ENCODE measurements around the gene PIGR.

The PIGR gene

DNA sequence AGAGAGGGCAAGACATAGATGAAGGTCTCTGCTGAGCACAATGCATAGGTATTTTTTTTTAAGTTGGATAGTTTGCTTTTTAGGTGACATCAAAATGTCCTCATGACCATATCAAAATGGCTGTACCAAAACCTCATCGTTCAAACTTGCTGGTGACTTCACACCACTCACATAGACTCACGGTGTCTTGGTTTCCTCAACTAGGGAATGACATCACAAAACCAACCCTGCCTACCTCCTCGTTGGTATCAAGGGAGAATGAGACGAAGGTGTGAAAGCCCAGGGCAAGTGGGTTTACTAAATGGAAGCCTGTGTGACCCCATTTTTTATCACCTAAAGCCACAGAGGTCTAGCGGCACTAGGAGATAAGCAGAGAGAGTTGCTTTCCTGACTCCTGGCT, 1.6 kb downstream of the PIGR start:
- no peak for DNase-seq (ENCODE audit: low spot score)
- TF ChIP-seq, protein P1, sequence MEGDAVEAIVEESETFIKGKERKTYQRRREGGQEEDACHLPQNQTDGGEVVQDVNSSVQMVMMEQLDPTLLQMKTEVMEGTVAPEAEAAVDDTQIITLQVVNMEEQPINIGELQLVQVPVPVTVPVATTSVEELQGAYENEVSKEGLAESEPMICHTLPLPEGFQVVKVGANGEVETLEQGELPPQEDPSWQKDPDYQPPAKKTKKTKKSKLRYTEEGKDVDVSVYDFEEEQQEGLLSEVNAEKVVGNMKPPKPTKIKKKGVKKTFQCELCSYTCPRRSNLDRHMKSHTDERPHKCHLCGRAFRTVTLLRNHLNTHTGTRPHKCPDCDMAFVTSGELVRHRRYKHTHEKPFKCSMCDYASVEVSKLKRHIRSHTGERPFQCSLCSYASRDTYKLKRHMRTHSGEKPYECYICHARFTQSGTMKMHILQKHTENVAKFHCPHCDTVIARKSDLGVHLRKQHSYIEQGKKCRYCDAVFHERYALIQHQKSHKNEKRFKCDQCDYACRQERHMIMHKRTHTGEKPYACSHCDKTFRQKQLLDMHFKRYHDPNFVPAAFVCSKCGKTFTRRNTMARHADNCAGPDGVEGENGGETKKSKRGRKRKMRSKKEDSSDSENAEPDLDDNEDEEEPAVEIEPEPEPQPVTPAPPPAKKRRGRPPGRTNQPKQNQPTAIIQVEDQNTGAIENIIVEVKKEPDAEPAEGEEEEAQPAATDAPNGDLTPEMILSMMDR (IDR thresholded peaks at IDR 0.05; ENCODE audit: extremely low read depth, missing control alignments) = no peak

DNA sequence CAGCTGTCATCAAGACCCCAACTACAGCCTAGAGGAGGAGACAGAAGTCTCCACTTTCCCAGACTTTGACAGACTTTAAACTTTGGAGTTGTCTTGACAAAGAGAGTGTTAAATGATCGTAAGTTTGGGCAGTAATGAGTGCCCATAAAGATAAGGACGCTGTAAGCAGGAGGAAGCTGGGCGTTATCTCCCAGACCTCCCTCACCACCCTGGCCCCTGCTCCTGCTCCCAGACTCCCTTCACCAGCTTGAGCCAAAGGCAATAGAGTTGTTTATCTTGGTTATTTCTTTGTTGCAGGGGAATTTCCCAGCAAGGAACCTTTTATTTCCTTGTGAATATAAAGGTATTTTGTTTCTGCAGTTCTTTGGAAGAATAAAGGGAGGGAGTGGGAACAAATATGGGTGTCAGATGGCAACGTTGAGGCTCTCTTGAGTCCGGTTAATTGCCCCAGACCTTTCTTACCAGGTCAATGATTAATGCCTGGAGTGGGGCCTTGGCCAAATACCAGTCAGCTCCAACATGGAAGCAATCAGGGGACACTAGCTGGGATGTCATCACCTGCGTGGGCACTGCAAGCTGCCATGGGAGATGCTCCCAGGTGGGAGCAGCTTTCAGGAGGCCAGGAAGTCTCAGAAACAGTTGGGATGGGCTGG, 4.4 kb downstream of the PIGR start:
- no peak for DNase-seq (ENCODE audit: low spot score)
- TF ChIP-seq, protein P1 (IDR thresholded peaks at IDR 0.05; ENCODE audit: extremely low read depth, missing control alignments) = no peak

DNA sequence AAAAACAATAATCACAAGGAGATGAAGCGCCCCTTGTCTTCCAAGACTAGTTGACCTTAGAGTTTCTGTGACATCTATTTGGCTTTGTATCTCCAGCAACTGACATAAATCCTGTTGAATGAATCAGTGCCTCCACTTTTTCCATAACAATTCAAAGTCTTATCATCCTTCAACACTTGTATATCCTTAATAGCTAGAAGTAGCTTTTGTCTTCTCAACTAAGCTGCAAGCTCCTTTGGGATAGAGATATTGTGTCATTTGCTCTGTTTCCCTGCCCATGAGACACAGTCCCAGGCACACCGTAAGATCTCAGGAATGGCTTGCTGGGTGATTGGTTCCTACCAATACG, 5.7 kb downstream of the PIGR start:
- TF ChIP-seq, protein P1 (IDR thresholded peaks at IDR 0.05; ENCODE audit: extremely low read depth, missing control alignments) = no peak
- DNase-seq (ENCODE audit: low spot score) = no peak

DNA sequence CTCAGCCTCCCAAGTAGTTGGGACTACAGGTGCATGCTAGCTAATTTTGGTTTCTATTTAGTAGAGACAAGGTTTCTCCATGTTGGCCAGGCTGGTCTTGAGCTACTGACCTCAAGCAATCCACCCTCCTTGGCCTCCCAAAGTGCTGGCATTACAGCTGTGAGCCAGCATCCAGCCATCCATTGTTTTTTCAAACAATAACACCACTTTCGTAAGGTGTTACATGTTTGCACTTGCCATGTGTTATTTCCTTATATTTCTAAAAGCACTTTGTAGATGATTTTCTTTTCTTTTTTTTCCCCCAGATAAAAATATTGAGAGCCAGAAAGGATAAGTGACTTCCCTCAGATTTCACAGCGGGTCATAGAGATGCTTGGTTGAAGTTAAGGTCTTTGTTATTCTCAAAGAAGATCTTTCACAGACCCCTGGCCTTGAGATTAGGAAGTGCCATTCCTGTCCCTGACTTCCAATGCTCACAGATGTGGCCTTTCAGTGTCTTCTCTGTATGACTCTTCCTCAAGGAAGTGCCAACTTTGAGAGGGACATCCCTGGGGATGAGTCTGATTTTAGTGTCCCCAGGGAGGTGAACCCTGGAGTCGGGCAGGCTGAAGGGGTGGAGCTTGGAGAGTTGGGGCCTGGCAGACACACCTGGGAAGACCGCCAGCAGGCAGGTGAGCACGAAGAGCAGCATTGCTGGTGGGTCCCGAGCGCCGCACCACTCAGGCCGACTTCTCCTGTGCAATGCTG, 6.3 kb downstream of the PIGR start:
- TF ChIP-seq, protein P1 (IDR thresholded peaks at IDR 0.05; ENCODE audit: extremely low read depth, missing control alignments) = no peak
- DNase-seq (ENCODE audit: low spot score) = no peak

DNA sequence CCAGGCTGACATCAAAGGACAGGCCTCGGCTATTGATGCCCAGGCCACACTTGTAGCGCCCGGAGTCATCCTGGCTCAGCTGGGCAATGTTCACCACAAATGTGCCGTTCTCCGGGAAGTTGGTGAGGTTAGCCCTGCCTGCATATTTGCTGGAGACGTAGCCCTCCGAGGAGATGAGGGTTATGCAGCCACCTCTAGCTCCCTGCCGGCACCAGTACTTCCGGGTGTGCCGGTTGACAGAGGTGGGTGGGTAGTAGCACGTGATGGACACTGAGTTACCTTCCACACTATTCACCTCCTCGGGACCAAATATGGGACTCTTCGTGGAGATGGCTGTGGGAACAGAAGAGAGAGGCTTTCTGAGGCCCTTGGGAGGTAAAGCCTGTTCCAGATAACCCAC, 7.1 kb downstream of the PIGR start:
- no peak for DNase-seq (ENCODE audit: low spot score)
- TF ChIP-seq, protein P1 (IDR thresholded peaks at IDR 0.05; ENCODE audit: extremely low read depth, missing control alignments) = no peak

DNA sequence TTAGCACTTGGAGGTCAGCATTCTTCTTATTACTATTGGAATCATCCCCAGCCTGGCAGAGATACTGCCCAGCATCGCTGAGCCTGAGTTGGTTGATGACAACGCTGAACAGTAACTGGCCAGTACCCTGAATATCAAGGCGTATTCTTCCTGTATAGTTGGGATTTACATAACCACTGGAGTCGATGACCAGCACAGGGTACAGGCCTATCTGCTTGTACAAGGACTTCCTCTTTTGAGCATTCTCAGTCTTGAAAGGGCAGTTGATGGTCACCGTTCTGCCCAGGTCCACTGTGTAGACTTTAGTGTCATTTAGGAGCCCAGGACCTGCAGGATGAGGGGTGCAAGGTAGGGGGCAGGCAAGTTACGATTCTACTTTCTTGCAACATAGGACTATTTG, 8.8 kb downstream of the PIGR start:
- DNase-seq (ENCODE audit: low spot score) = no peak
- TF ChIP-seq, protein P1 (IDR thresholded peaks at IDR 0.05; ENCODE audit: extremely low read depth, missing control alignments) = no peak

DNA sequence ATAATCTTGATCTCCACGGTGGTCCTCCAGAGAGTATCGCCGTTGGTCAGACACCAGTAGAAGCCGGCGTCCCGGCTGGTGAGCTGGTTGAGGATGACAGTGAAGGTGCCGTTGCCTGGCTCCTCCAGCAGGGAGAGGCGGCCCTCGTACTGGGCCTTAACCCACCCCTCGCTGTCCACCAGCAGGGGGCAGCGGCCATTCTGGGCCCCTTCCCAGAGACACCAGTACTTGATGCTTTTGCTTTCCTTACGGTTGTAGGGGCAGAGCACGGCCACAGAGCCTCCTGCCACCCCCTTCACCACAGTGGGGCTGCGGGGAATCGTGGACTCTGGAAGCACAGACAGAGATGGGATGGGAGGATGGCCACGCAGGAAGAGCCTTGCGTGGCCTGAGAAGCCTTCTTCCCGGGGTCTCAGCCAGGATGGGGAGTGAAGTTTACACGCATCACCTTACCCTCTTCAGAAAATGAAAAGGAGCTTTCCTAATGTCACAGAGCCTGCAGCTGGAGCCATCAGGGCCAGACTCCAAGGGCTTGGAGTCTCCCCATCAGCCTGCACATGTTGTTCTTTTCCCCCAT, 10.7 kb downstream of the PIGR start:
- DNase-seq (ENCODE audit: low spot score) = peak; percentile 53
- TF ChIP-seq, protein P1 (IDR thresholded peaks at IDR 0.05; ENCODE audit: extremely low read depth, missing control alignments) = peak; percentile 45
